NCI-H2081 (cell line): ENCODE results near the gene ANHX.
"Not testable (repeated sequence)": the region's sequence is repeated elsewhere in the genome, so short reads cannot be mapped to it uniquely, and the experiment has no call there.

Experiments
- DNase-seq, 2 experiments: peaks; one replicate each; lab custom pipeline; 2025; lab: John Stamatoyannopoulos, UW

ANHX gene

GRCh38 chr12:133235401-133236112, at the start of gene ANHX:
Gene ANHX, minus strand, starts transcription at chr12:133235877. Its CDS starts 1,521 bp downstream, at chr12:133234356.
- no peak for DNase-seq

- DNase-seq, result not testable (repeated sequence)
Observed at GRCh38 chr12:133264668-133265067, 29.0 kb upstream of the ANHX start.

- DNase-seq, result no peak
Observed at GRCh38 chr12:133264173-133264572, 28.5 kb upstream of the ANHX start.

GRCh38 chr12:133256321-133256720, 20.6 kb upstream of the ANHX start:
- DNase-seq, result no peak

- DNase-seq, result not testable (repeated sequence)
Observed at GRCh38 chr12:133255833-133256232, 20.2 kb upstream of the ANHX start.

GRCh38 chr12:133251732-133252131, 16.1 kb upstream of the ANHX start:
- DNase-seq, result no peak

- no peak for DNase-seq
Observed at GRCh38 chr12:133236556-133236955, 879 bp upstream of the ANHX start.

GRCh38 chr12:133236144-133236543, 467 bp upstream of the ANHX start:
- no peak for DNase-seq

GRCh38 chr12:133234971-133235370, 706 bp downstream of the ANHX start:
- DNase-seq, result no peak

GRCh38 chr12:133233993-133234564, 1.6 kb downstream of the ANHX start:
- DNase-seq, result no peak

- no peak for DNase-seq
Observed at GRCh38 chr12:133233006-133233405, 2.7 kb downstream of the ANHX start.

- DNase-seq, result no peak
Observed at GRCh38 chr12:133231001-133231400, 4.7 kb downstream of the ANHX start.

- DNase-seq, result no peak
Observed at GRCh38 chr12:133227281-133227852, 8.3 kb downstream of the ANHX start.

GRCh38 chr12:133226690-133227089, 9.0 kb downstream of the ANHX start:
- no peak for DNase-seq

GRCh38 chr12:133225527-133225926, 10.2 kb downstream of the ANHX start:
- no peak for DNase-seq

GRCh38 chr12:133222211-133222610, 13.5 kb downstream of the ANHX start:
- DNase-seq, result no peak

GRCh38 chr12:133221241-133221640, 14.4 kb downstream of the ANHX start:
- DNase-seq, result no peak

- no peak for DNase-seq
Observed at GRCh38 chr12:133220521-133220920, 15.2 kb downstream of the ANHX start.

GRCh38 chr12:133217219-133217618, 18.5 kb downstream of the ANHX start:
- no peak for DNase-seq

- DNase-seq, result no peak
Observed at GRCh38 chr12:133215724-133216123, 20.0 kb downstream of the ANHX start.

GRCh38 chr12:133206390-133206789, 29.3 kb downstream of the ANHX start:
- DNase-seq, result no peak

- no peak for DNase-seq
Observed at GRCh38 chr12:133204264-133204603, 31.4 kb downstream of the ANHX start.
